GM12891 (cell line): ENCODE data around the gene NAALADL1.
A peak's percentile ranks its signal among the peaks of the same experiment; 100 is the strongest.
"Not testable (repeated sequence)": the region's sequence is repeated elsewhere in the genome, so short reads cannot be mapped to it uniquely, and the experiment has no call there.

ENCODE experiments used
- DNase-seq: peaks from one replicate; pipeline ENCODE4 v3.0.0; 2011; ENCODE audit warnings: low spot score; ENCODE audit not compliant: insufficient read length
- FAIRE-seq: peaks from 2 replicates; lab custom pipeline; 2011; peaks lifted over from hg19 to GRCh38; lab: Jason Lieb, UNC
- PAX5 ChIP-seq: IDR thresholded peaks from 2 replicates; pipeline ENCODE4 v1.6.1; 2011; ENCODE audit warnings: low read length, moderate library complexity, mild to moderate bottlenecking; ENCODE audit not compliant: insufficient read depth, severe bottlenecking
- POLR2A ChIP-seq: IDR thresholded peaks from 2 replicates; pipeline ENCODE4 v1.6.1; 2011; ENCODE audit warnings: low read depth, low read length, control low read depth
- POLR2AphosphoS5 ChIP-seq: IDR thresholded peaks from 2 replicates; pipeline ENCODE4 v1.6.1; 2011; ENCODE audit warnings: low read depth, low read length, control low read depth
- POU2F2 ChIP-seq: IDR thresholded peaks from 2 replicates; pipeline ENCODE4 v1.6.1; 2011; ENCODE audit warnings: low read depth, mild to moderate bottlenecking, control low read depth, low read length, moderate library complexity
- SPI1 ChIP-seq: IDR thresholded peaks from 2 replicates; pipeline ENCODE4 v1.6.1; 2011; ENCODE audit warnings: low read depth, low read length, control low read depth
- TAF1 ChIP-seq: IDR thresholded peaks from 2 replicates; pipeline ENCODE4 v1.6.1; 2011; ENCODE audit warnings: low read depth, low read length, control low read depth

The NAALADL1 gene

DNA sequence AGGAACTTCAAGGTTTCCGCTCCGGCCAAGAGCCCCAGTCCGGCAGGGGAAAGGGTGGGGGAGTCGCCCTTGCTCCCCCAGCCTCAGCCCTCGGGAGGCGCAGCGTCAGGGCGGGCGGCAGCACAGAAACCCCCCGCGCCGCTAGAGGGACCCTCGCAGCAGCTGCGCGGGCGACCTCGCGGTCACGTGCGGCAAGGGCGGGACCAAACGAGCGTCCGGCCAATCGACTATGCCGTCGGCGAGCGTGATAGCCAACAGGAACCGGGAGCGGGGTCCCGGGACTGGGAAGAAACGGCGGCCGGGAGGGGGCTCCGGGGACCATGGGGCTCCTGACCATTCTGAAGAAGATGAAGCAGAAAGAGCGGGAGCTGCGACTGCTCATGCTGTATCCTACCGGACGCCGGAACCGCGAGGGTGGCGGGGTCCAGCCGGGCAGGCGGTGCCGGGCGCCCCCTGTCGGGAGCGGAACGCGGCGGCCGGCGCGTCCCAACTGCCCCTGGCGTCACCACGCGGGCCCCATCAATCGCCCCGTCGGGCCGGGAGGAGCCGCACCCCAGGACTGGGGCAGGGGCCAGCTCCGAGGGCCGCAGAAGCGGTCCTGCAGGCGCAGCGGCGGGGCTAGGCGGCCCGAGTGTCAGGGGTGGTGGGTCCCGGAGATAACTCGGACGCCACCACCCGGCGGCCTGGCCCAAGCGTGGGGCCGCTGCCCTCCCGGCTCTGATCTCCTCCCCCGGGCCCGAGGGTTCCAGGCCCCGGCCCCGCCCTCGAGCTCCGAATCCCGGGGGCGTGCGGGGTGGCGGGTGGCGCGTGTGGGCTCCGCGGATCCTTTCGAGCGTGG, 44.2 kb downstream of the NAALADL1 start, which contains the start of gene ARL2:
TSS of gene ARL2 (plus strand) at position 273 of the 838 bp plus-strand sequence. CDS start at position 321, 48 bp downstream.
- TF ChIP-seq POU2F2 (no peak), PAX5 (no peak), TAF1 (peak; percentile 58; the same call in 1 of the 2 replicates), POLR2AphosphoS5 (peak; percentile 67), SPI1 (no peak; the same call in 1 of the 2 replicates), POLR2A (0 out of 2 replicates have a peak, but pooled peaks have one; percentile 34)
- FAIRE-seq (peak; percentile 93), DNase-seq (peak; percentile 97)

DNA sequence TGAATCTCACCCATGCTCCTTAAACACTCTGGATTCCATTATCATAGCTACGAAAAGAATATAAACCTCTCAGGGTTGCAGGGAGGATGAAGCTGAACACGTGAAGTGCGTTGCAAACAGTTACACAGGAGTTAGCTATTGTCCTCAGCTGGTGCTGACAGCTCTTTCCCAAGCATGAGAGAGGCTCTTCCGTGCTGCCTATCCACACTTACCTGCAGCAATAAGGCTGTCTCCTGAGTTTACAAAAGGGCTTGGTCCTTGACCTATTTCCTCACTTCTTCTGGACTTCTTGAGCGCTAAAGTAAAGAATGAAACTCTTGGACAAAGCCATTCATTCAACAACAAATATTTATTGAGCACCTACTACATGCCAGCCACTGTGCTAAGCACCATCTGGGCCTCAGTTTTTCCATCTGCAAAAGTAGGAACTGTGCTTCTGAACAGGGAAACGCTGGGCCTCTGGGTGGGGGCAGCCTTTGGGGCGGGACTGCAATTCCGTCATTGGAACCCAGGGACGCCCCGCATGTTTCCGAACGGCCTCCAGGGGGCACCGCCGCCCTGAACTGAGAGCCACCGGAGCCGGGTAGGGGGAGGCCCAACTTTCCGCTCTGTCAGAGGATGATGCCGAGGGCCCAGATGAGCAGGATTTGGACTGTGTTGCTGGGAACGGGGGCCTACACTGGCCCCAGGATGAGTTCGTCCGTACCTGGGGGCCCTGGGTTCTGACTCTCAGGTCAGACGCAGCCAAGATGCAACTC, 45.0 kb downstream of the NAALADL1 start:
- TF ChIP-seq POLR2AphosphoS5: no peak
- 0 out of 2 replicates have a peak, but pooled peaks have one; percentile 24 for TF ChIP-seq POU2F2
- peak; percentile 35; the same call in 1 of the 2 replicates for TF ChIP-seq POLR2A
- DNase-seq (peak; percentile 93), FAIRE-seq (no peak)

DNA sequence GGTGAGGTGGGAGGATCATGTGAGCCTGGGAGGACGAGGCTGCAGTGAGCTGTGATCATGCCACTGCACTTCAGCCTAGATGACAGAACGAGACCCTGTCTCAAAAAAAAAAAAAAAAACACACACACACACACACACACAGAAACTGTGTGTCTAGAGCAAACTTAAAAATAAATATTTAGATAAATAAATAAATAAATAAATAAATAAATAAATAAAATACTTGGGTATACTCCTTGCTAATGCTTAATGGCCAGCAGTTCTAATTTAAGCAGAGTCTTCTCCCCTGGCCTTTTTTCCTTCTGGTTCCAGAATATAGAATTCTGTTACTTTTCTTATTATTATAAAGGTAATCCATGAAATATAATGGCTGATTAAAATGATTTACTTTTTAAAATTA, 49.5 kb downstream of the NAALADL1 start:
- DNase-seq (no peak), FAIRE-seq (no peak)
- TF ChIP-seq PAX5 (no peak), SPI1 (no peak), POLR2AphosphoS5 (no peak), POLR2A (no peak), POU2F2 (no peak), TAF1 (no peak)

DNA sequence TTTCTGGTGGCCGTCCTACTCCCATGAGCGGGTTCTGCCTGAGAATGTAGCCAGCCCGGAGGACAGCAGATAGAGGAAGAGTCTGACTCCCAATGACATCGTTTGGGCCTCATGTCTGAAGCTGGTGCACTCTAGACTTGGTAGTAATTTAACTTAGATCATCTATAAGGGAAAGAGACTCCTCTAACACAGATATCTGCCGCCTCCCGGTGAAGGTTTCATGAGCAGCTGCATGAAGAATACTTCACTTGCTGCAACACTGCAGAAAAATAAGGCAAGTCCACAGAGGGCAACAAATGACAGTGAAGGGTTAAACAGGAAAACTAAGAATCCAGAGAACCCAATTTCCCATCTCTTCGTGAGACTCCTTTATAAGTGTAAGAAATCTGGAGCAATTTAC, 50.3 kb downstream of the NAALADL1 start:
- FAIRE-seq: no peak

DNA sequence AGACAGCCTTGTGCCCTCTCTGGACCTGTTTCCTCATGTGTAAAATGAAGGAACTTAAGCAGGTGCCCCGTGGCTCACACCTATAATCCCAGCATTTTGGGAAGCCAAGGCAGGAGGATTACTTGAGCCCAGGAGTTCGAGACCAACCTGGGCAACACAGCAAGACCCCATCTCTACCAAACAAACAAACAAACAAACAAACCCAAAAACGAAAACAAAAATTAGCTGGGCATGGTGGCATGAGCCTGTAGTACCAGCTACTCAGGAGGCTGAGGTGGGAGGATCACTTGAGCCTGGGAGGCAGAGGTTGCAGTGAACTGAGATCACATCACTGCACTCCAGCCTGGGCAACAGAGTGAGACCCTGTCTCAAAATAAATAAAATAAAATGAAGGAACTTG, 54.4 kb downstream of the NAALADL1 start:
- not testable (repeated sequence) for DNase-seq, FAIRE-seq

More for the DNA sequence above, 50.3 kb downstream of the NAALADL1 start:
- DNase-seq: no peak
- TF ChIP-seq TAF1 (no peak), POLR2A (no peak), PAX5 (no peak), SPI1 (no peak), POU2F2 (no peak), POLR2AphosphoS5 (no peak)

DNA sequence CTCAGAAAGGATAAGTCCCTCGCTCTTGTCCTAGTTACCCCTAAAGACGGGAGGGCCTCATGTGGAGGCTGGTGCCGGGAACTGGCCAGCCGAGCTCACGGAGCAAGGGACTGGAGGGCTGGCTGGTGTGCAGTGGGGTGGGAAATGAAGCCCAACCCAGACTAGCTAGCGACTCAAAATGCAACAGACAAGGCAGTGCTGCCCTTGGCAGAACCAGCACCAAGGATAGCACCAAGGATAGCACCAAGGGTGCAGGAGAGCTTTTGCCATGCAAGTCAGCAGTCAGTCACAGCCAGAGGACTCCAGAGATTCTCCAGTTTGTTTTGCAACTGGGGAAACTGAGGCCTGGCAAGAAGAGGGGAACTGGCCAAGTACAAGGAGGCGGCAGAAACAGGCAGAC, 55.1 kb downstream of the NAALADL1 start:
- TF ChIP-seq POLR2A (no peak), POLR2AphosphoS5 (no peak), PAX5 (no peak), POU2F2 (no peak), SPI1 (no peak), TAF1 (no peak)
- FAIRE-seq (no peak), DNase-seq (no peak)

DNA sequence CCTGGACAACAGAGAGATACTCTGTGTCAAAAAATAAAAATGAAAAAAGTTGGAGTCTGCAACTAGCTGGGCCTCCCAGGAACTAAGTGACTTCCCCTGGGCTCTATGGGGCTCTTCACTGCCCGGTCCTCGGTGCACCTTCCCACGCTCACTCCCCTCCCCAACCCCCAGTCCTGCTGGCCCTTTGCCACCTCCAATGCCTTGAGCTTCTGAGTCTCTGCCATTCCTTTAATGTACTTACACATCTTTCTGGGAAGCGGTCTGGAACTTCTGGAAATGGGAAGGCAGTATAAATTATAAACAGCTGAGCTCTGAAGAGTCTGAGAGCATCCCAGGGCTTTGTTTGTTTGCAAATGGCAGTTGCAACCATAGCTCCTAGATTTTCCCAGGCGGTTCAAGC, 55.6 kb downstream of the NAALADL1 start:
- TF ChIP-seq TAF1: no peak
- TF ChIP-seq PAX5: no peak
- TF ChIP-seq SPI1: no peak
- no peak for TF ChIP-seq POLR2A
- DNase-seq (no peak), FAIRE-seq (no peak)

DNA sequence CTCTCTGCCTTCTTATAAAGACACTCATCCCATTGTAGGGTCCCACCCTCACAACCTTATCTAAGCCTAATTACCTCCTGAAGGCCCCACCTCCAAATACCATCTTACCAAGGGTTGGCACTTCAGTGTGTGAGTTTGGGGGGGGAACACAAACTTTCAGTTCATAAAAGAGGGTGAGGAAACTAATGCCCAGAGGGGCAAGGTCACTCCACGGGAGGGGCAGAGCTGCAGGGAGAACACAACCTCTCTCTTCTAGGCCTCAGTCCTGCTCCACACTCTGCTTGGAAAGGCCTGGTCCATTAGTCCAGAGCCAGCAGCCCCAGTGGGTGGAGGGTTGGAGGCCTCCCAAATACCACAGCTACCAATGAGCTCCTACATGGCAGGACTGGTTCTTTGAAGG, 58.9 kb downstream of the NAALADL1 start:
- TF ChIP-seq TAF1 (no peak), POLR2AphosphoS5 (no peak), POU2F2 (no peak), SPI1 (no peak), PAX5 (no peak), POLR2A (no peak)
- FAIRE-seq: no peak
- DNase-seq: no peak

DNA sequence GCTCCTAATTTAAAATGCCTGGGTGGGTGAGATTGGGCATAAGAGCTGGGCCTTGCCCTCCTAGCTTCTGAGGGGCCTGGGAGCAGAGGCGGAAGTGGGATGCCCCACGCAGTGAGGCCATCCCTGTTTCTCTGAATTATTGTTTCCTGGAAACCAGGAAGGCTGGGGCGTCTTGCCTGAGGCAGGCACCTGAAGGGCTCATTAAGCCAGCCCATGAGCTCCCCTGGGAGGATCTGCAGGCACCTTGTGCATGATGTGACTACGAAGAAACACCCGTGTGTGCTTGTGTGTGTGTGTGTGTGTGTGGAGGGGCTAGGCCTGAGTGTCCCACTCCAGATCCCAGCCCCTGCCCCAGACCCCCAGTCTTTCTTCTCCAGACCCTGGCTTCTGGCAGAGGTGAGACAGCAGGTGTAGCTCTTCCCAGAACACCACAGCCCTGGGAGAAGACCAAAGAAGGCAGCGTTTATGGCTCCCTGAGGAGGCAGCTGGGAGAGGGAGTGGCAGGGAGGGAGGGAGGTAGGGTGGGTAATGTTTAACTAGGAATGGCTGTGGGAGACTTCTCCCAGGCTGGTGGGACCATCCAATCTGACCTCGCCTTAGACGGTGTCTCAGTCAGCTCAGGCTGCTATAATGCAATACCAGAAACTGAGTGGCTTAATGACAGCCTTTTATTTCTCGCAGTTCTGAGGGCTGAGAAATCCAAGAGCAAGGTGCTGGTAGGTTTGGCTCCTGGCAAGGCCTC, 59.5 kb downstream of the NAALADL1 start:
- FAIRE-seq (no peak), DNase-seq (no peak)
- TF ChIP-seq POU2F2 (no peak), POLR2AphosphoS5 (no peak), POLR2A (no peak), SPI1 (no peak), TAF1 (no peak), PAX5 (no peak)

DNA sequence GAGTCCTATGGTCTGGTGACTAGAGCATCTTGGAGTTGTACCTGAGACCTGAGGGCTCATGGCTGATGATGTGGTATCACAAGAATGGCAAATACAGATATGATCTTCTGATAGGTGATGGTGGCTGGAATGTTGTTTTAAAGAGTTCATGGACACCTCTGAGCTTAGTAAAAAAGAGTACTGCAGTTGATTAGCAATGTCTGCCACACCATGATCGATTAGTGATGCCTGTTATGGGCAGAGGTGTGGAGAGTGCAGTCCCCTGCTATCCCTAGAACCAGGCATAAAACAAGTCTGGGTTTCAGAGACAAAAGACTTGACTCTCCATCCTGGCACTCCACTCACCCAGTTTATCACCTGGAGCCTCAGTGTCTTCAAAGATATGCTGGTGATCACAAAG, 60.2 kb downstream of the NAALADL1 start:
- no peak for TF ChIP-seq POU2F2
- TF ChIP-seq POLR2A: no peak
- no peak for TF ChIP-seq PAX5
- DNase-seq (no peak), FAIRE-seq (no peak)
